Retinal pigment epithelial cell (primary cell): ENCODE data around the gene FMN1.

Source experiments
- DNase-seq: peaks from one replicate; pipeline ENCODE4 v3.0.0-alpha.2; 2010; ENCODE audit warnings: low read depth
- H3K4me3 ChIP-seq: 2 replicates; pipeline ENCODE4 v1.5.1; 2011; ENCODE audit warnings: mild to moderate bottlenecking, low read length, control low read depth, moderate library complexity
- CTCF ChIP-seq: conservative IDR thresholded peaks from 2 replicates; pipeline ENCODE4 v1.5.1; 2011; ENCODE audit warnings: low read depth, low read length, control low read depth, inconsistent platforms

Gene FMN1

DNA sequence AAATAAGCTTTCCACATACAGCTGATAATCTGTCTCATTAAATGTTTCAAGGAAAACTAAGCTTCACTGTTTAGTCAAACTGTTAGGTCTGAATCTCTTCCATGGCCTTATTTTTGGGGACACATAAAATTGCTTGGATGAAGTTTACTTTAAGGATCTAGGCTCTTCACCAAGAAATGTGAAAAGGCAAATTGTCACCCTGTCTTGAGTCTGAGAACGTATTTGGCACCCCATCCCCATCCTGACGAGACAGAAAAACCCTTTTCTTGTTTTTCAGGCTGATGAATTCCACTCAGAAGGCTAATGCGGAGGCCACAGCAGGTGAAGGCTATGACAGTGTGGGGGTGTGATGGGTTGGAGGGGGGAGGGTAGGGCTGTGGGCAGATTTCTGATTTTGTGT, 250.1 kb downstream of the FMN1 start:
- DNase-seq: no peak
- no peak overlapping the region for H3K4me3 ChIP-seq
- no peak for TF ChIP-seq CTCF

DNA sequence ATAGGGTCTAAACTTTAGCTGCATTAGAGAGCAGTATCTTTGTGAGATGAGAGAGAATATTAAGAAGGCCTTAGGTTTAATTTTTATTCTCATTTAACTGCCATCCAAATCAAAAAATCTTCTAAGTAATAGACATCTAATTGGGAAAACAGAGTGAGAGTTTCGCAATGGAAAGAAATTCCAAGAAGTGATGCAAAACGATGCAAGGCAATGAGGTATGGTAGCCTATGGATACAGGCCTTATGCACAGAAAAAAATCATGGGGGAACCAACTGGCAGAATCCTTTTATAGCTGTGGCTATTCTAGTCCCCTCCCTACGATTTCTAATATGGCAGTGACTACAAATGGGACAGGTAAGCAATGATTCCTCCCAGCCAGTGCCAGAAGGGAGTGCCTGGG, 250.8 kb downstream of the FMN1 start:
- no peak for DNase-seq
- TF ChIP-seq CTCF: no peak

DNA sequence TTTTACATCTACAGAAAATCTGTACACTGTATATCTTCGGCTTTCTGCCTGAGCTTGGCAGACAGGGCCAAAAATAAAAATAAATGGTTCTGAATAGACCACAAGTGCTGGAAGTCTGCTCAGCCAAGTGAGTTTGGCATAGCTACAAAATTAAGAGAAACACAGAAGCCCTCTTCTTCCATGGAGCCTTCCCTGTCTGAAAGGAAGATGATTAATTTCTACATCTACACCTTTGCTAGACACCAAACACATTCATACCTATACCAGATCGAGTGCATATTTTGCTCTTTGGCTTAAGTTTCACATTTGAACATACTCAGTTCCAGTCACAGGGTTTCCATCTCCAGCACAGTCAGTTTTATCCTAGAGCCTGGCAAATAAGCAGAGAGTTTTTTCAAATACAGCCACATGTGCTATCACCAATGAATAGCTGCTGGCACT, 252.1 kb downstream of the FMN1 start:
- DNase-seq: no peak
- no peak overlapping the region for H3K4me3 ChIP-seq
- no peak for TF ChIP-seq CTCF

More for the DNA sequence above, 250.8 kb downstream of the FMN1 start:
- H3K4me3 ChIP-seq: no peak overlapping the region

- H3K4me3 ChIP-seq: no peak overlapping the region
- DNase-seq: peak; percentile 27
- no peak for TF ChIP-seq CTCF
Observed at GRCh38 chr15:32941823-32942222, 252.7 kb downstream of the FMN1 start.

DNA sequence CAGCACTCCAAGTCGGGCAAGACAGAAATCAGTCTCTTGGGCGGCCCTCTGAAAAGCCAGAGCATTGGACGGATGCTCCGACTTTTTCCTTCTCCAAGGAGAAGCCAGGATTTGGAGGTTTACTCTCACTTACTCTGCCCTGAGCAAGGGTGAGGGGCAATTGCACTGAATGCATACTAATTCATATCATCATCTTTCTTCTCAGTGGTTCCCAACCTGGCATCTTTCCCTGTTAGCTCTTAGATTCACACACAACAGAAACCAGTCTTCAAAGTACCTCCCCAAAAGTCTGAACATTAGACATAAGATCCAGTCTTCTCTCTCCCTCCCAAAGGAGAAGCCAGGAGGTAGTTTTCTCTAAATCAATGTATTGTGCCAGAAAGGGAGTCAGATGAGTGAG, 257.5 kb downstream of the FMN1 start:
- DNase-seq: no peak
- no peak overlapping the region for H3K4me3 ChIP-seq
- no peak for TF ChIP-seq CTCF

DNA sequence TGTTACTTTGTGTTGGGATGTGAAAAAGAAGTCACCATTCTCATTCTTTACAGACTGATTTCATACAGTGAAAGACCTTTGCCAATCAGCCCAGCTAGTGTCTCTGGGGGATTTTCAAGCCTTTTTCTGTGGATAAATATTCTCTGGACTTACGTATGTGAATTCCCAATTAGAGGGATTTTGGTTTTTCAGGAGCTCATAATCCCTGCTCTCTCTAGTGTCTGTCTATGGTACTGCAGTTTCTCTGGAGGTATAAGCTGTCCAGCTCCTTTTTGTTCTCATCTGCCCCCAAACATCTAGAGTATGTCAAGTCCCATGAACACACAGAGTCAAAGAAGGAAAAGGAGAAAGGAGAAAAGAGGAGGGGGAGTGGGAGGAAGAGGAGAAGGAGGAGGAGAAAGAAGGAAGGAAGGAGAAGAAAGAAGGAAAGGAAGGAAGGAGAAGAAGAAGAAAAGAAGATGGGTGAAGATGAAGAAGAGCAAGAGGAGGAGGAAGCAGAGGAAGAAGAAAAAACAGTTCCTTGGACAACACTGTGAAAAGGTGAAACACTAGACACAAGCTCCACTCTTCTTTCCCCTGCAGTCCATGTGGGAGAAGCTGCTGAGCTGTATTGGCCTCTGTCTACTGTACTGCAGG, 258.1 kb downstream of the FMN1 start:
- no peak overlapping the region for H3K4me3 ChIP-seq
- TF ChIP-seq CTCF: peak; percentile 63
- peak; percentile 14 for DNase-seq

DNA sequence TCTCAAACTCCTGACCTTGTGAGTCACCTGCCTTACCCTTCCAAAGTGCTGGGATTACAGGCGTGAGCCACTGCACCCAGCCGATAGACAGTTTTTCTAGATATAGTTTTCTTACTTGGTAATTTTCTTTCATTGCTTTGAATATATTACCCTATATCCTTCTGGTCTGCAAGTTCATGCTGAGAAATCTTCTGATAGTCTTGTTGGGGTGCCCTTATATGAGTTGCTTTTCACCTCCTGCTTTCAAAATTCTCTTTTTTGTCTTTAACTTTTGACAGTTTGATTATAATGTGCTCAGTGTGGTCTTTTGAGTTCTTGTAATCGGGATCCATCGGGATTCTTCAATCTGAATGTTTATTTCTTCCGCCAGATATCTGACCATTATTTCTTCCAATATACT, 259.4 kb downstream of the FMN1 start:
- H3K4me3 ChIP-seq: no peak overlapping the region
- no peak for DNase-seq
- no peak for TF ChIP-seq CTCF
